Activated naive CD4-positive, alpha-beta T cell treated with anti-CD3 and anti-CD28 coated beads, Interleukin-2, amount 50 U/mL, for 24 hours (primary cell): ENCODE measurements around the gene INHBA.

Experiments
- H3K27ac Mint-ChIP-seq: one replicate; pipeline ENCODE4 v1.8.0; 2021; ENCODE audit warnings: mild to moderate bottlenecking, mixed read lengths
- H3K27me3 Mint-ChIP-seq: one replicate; pipeline ENCODE4 v1.8.0; 2021; ENCODE audit warnings: mixed read lengths
- H3K36me3 Mint-ChIP-seq: one replicate; pipeline ENCODE4 v1.8.0; 2021; ENCODE audit warnings: mixed read lengths
- H3K4me1 Mint-ChIP-seq: one replicate; pipeline ENCODE4 v1.8.0; 2021; ENCODE audit warnings: mixed read lengths
- H3K4me3 Mint-ChIP-seq: one replicate; pipeline ENCODE4 v1.8.0; 2021; ENCODE audit warnings: mild to moderate bottlenecking, mixed read lengths
- H3K9me3 Mint-ChIP-seq: one replicate; pipeline ENCODE4 v1.8.0; 2021; ENCODE audit warnings: mixed read lengths

INHBA gene

GRCh38 chr7:41674505-41675023 is 28.3 kb downstream of the INHBA start:
- Mint-ChIP-seq H3K36me3 (no peaks in the 10 kb centered on the region), H3K4me1 (no peaks in the 10 kb centered on the region), H3K27me3 (no peaks in the 10 kb centered on the region), H3K9me3 (no peaks in the 10 kb centered on the region), H3K27ac (no peak overlapping the region), H3K4me3 (no peak overlapping the region)

GRCh38 chr7:41661596-41661995 is 41.3 kb downstream of the INHBA start:
- Mint-ChIP-seq H3K9me3 (no peaks in the 10 kb centered on the region), H3K27me3 (peaks cover 4% of the 10 kb centered on the region), H3K27ac (no peak overlapping the region), H3K36me3 (no peaks in the 10 kb centered on the region), H3K4me3 (no peak overlapping the region), H3K4me1 (no peaks in the 10 kb centered on the region)

GRCh38 chr7:41659539-41659938 is 43.4 kb downstream of the INHBA start:
- no peak overlapping the region for H3K4me3 Mint-ChIP-seq
- no peaks in the 10 kb centered on the region for H3K9me3 Mint-ChIP-seq
- H3K36me3 Mint-ChIP-seq, result no peaks in the 10 kb centered on the region
- no peaks in the 10 kb centered on the region for H3K27me3 Mint-ChIP-seq
- no peak overlapping the region for H3K27ac Mint-ChIP-seq
- H3K4me1 Mint-ChIP-seq, result no peaks in the 10 kb centered on the region

GRCh38 chr7:41656366-41656765 is 46.5 kb downstream of the INHBA start:
- H3K9me3 Mint-ChIP-seq, result no peaks in the 10 kb centered on the region
- H3K4me3 Mint-ChIP-seq, result no peak overlapping the region
- no peaks in the 10 kb centered on the region for H3K36me3 Mint-ChIP-seq
- H3K27ac Mint-ChIP-seq, result no peak overlapping the region
- no peaks in the 10 kb centered on the region for H3K27me3 Mint-ChIP-seq
- no peaks in the 10 kb centered on the region for H3K4me1 Mint-ChIP-seq

- no peaks in the 10 kb centered on the region for H3K4me1 Mint-ChIP-seq
- no peak overlapping the region for H3K4me3 Mint-ChIP-seq
- H3K36me3 Mint-ChIP-seq, result no peaks in the 10 kb centered on the region
- no peak overlapping the region for H3K27ac Mint-ChIP-seq
- no peaks in the 10 kb centered on the region for H3K9me3 Mint-ChIP-seq
- no peaks in the 10 kb centered on the region for H3K27me3 Mint-ChIP-seq
Observed at GRCh38 chr7:41655426-41655825, 47.5 kb downstream of the INHBA start.

GRCh38 chr7:41652267-41652666 is 50.6 kb downstream of the INHBA start:
- Mint-ChIP-seq H3K36me3 (no peaks in the 10 kb centered on the region), H3K9me3 (no peaks in the 10 kb centered on the region), H3K4me1 (no peaks in the 10 kb centered on the region), H3K4me3 (no peak overlapping the region), H3K27ac (no peak overlapping the region), H3K27me3 (peaks cover 3% of the 10 kb centered on the region)

- Mint-ChIP-seq H3K9me3 (no peaks in the 10 kb centered on the region), H3K4me1 (no peaks in the 10 kb centered on the region), H3K27ac (no peak overlapping the region), H3K27me3 (peaks cover 3% of the 10 kb centered on the region), H3K36me3 (no peaks in the 10 kb centered on the region), H3K4me3 (no peak overlapping the region)
Observed at GRCh38 chr7:41648501-41648900, 54.4 kb downstream of the INHBA start.

- no peaks in the 10 kb centered on the region for H3K4me1 Mint-ChIP-seq
- no peaks in the 10 kb centered on the region for H3K9me3 Mint-ChIP-seq
- H3K27ac Mint-ChIP-seq, result no peak overlapping the region
- H3K27me3 Mint-ChIP-seq, result no peaks in the 10 kb centered on the region
- no peaks in the 10 kb centered on the region for H3K36me3 Mint-ChIP-seq
- no peak overlapping the region for H3K4me3 Mint-ChIP-seq
Observed at GRCh38 chr7:41643616-41644015, 59.3 kb downstream of the INHBA start.

- Mint-ChIP-seq H3K27me3 (no peaks in the 10 kb centered on the region), H3K4me3 (no peak overlapping the region), H3K27ac (no peak overlapping the region), H3K36me3 (no peaks in the 10 kb centered on the region), H3K4me1 (no peaks in the 10 kb centered on the region), H3K9me3 (no peaks in the 10 kb centered on the region)
Observed at GRCh38 chr7:41641665-41642014, 61.2 kb downstream of the INHBA start.

GRCh38 chr7:41641011-41641664 is 61.8 kb downstream of the INHBA start:
- H3K9me3 Mint-ChIP-seq, result no peaks in the 10 kb centered on the region
- H3K4me3 Mint-ChIP-seq, result no peak overlapping the region
- H3K36me3 Mint-ChIP-seq, result no peaks in the 10 kb centered on the region
- H3K4me1 Mint-ChIP-seq, result no peaks in the 10 kb centered on the region
- H3K27me3 Mint-ChIP-seq, result no peaks in the 10 kb centered on the region
- H3K27ac Mint-ChIP-seq, result no peak overlapping the region

GRCh38 chr7:41640487-41640886 is 62.4 kb downstream of the INHBA start:
- Mint-ChIP-seq H3K4me3 (no peak overlapping the region), H3K27ac (no peak overlapping the region), H3K9me3 (no peaks in the 10 kb centered on the region), H3K4me1 (no peaks in the 10 kb centered on the region), H3K36me3 (no peaks in the 10 kb centered on the region), H3K27me3 (no peaks in the 10 kb centered on the region)

- no peaks in the 10 kb centered on the region for H3K9me3 Mint-ChIP-seq
- H3K27ac Mint-ChIP-seq, result no peak overlapping the region
- H3K27me3 Mint-ChIP-seq, result no peaks in the 10 kb centered on the region
- H3K4me1 Mint-ChIP-seq, result no peaks in the 10 kb centered on the region
- no peak overlapping the region for H3K4me3 Mint-ChIP-seq
- H3K36me3 Mint-ChIP-seq, result no peaks in the 10 kb centered on the region
Observed at GRCh38 chr7:41637049-41637448, 65.8 kb downstream of the INHBA start.
